Lung (tissue), 12 donors: ENCODE measurements around the gene S100A10. TPM values are rescaled to one million over a fixed set of nuclear protein-coding genes. Genes with fewer than 3 reads are reported as not detected.

Experiments used
- ATAC-seq: fragments of 200-7000 bp; cut with Tn5 transposase; one replicate; pipeline ENCODE4 v1.9.1; 2020; ENCODE audit warnings: moderate number of reproducible peaks; ENCODE audit not compliant: insufficient read depth, low FRiP score
- DNase-seq, 3 donors: peaks; one replicate each; pipeline ENCODE4 v3.0.0-alpha.2; 2013 to 2017
- H3K27ac ChIP-seq, 2 donors: one replicate each; pipeline ENCODE4 v1.5.1; 2013; ENCODE audit warnings: mild to moderate bottlenecking in 2 of 2, moderate library complexity in 2 of 2, control low read depth in 1 of 2, inconsistent platforms in 1 of 2, low read depth in 1 of 2, low read length in 1 of 2
- H3K27me3 ChIP-seq, 3 donors: one replicate each; pipeline ENCODE4 v1.5.1; 2013; ENCODE audit warnings: low read length in 2 of 3; ENCODE audit not compliant: control insufficient read depth in 3 of 3, insufficient read depth in 3 of 3
- H3K36me3 ChIP-seq, 4 donors: one replicate each; pipeline ENCODE4 v1.5.1; 2013; ENCODE audit warnings: low read length in 4 of 4, mild to moderate bottlenecking in 1 of 4, moderate library complexity in 1 of 4; ENCODE audit not compliant: control insufficient read depth in 4 of 4, insufficient read depth in 4 of 4
- H3K4me1 ChIP-seq, 5 donors: one replicate each; pipeline ENCODE4 v1.5.1; 2013; ENCODE audit warnings: low read length in 5 of 5, mild to moderate bottlenecking in 2 of 5, moderate library complexity in 1 of 5; ENCODE audit not compliant: control insufficient read depth in 5 of 5, insufficient read depth in 5 of 5
- H3K4me3 ChIP-seq: one replicate; pipeline ENCODE4 v1.5.1; 2013; ENCODE audit warnings: mild to moderate bottlenecking, control low read depth, moderate library complexity
- H3K9ac ChIP-seq, 2 donors: one replicate each; pipeline ENCODE4 v1.5.1; 2013; ENCODE audit warnings: low read length in 2 of 2, control low read depth in 1 of 2; ENCODE audit not compliant: insufficient read depth in 1 of 2
- H3K9me3 ChIP-seq, 4 donors: one replicate each; pipeline ENCODE4 v1.5.1; 2013; ENCODE audit warnings: low read length in 3 of 4, mild to moderate bottlenecking in 1 of 4, moderate library complexity in 1 of 4; ENCODE audit not compliant: control insufficient read depth in 4 of 4, insufficient read depth in 3 of 4
- WGBS, 2 donors: extraction: QIAGEN DNeasy Blood & Tissue Kit; methylation state at CpG; one replicate each; pipeline ENCODE4 v1.1.7; 2013; 5-methylcytosine and 5-hydroxymethylcytosine counted together
- polyA plus RNA-seq, 2 donors: library from polyadenylated mRNA; stranded (reverse); fragments of 200-250 nt; gene quantifications; one replicate each; pipeline ENCODE4 v1.2.1, GENCODE V29; 2013
- total RNA-seq, 2 donors: library from RNA; depleted of rRNA in 1 of 2; stranded (reverse); fragments of >200 nt in 1 of 2; gene quantifications; one replicate each; pipeline ENCODE4 v1.2.1, GENCODE V29; 2014 to 2021
- TF ChIP-seq, protein P1 (sequence below): IDR thresholded peaks from 2 replicates; pipeline ENCODE4 v1.5.1; 2012; ENCODE audit warnings: mild to moderate bottlenecking; ENCODE audit errors: control extremely low read depth, extremely low read depth
- donor health status: control.
- donor health status: control.
- donor health status: Bipolar disorder and iron deficiency.
- donor health status: healthy.
- donor health status: DM: yes; HTN: yes; CAD: no.

S100A10 gene
- total and polyA plus RNA-seq, 4 donors: 205 to 1,003 (median 674) TPM

DNA sequence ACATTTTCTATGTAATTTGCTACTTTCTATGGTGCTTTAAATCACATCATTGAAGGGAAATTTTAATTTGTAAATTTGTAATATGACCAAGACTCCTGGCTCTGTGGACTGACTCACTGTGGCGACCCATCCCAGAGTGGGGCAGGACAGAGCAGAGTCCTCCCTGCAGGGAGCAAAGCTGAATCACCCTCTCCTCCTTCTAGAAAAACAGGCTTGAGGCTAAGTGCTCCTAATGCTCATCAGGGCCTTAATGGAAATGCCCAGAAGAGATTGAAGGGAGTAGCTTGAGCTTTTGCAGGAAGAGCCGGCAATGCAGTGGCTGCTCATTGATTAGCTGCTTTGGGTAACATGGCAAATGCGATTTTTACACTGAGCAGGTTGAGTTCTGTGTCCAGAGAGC lies 16.8 kb downstream of the S100A10 start:
- peaks cover 0 to 15% (median 10%) of the 10 kb centered on the region in 5 donors for H3K4me1 ChIP-seq
- H3K27ac ChIP-seq: no peak overlapping the region
- WGBS, 2 donors: 88 to 89% methylated on average over 3 of the region's 3 CpGs
- no peaks in the 10 kb centered on the region for H3K9me3 ChIP-seq
- no peak overlapping the region for H3K9ac ChIP-seq
- no peak for ATAC-seq
- TF ChIP-seq, protein P1, sequence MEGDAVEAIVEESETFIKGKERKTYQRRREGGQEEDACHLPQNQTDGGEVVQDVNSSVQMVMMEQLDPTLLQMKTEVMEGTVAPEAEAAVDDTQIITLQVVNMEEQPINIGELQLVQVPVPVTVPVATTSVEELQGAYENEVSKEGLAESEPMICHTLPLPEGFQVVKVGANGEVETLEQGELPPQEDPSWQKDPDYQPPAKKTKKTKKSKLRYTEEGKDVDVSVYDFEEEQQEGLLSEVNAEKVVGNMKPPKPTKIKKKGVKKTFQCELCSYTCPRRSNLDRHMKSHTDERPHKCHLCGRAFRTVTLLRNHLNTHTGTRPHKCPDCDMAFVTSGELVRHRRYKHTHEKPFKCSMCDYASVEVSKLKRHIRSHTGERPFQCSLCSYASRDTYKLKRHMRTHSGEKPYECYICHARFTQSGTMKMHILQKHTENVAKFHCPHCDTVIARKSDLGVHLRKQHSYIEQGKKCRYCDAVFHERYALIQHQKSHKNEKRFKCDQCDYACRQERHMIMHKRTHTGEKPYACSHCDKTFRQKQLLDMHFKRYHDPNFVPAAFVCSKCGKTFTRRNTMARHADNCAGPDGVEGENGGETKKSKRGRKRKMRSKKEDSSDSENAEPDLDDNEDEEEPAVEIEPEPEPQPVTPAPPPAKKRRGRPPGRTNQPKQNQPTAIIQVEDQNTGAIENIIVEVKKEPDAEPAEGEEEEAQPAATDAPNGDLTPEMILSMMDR: no peak
- peaks cover 4 to 7% (median 6%) of the 10 kb centered on the region in 4 donors for H3K36me3 ChIP-seq
- H3K27me3 ChIP-seq: peaks cover 0 to 10% (median 5%) of the 10 kb centered on the region in 3 donors
- DNase-seq: no peak
- no peak overlapping the region for H3K4me3 ChIP-seq

DNA sequence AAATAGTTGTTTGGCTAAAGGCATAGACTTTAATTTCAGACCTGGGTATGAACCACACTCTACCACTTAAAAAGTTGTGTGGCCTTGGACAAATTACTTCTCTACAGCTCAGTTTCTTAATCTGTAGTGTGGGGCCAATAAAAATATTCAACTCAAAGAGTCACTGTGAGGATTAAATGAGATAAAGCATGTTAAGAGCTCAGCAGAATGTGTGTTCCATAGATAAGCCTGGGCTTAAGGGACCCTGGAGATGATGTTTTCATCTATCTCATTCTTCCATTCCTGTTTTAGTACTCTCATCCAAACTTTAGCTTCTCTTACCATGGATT lies 17.7 kb downstream of the S100A10 start:
- H3K9me3 ChIP-seq: no peaks in the 10 kb centered on the region
- ATAC-seq (no peak), DNase-seq (no peak)
- peaks cover 0 to 10% (median 5%) of the 10 kb centered on the region in 3 donors for H3K27me3 ChIP-seq
- H3K27ac ChIP-seq: no peak overlapping the region
- peaks cover 0 to 3% (median 2%) of the 10 kb centered on the region in 4 donors for H3K36me3 ChIP-seq
- peaks cover 0 to 15% (median 10%) of the 10 kb centered on the region in 5 donors for H3K4me1 ChIP-seq
- TF ChIP-seq, protein P1: no peak
- H3K9ac ChIP-seq: no peak overlapping the region
- H3K4me3 ChIP-seq: no peak overlapping the region

DNA sequence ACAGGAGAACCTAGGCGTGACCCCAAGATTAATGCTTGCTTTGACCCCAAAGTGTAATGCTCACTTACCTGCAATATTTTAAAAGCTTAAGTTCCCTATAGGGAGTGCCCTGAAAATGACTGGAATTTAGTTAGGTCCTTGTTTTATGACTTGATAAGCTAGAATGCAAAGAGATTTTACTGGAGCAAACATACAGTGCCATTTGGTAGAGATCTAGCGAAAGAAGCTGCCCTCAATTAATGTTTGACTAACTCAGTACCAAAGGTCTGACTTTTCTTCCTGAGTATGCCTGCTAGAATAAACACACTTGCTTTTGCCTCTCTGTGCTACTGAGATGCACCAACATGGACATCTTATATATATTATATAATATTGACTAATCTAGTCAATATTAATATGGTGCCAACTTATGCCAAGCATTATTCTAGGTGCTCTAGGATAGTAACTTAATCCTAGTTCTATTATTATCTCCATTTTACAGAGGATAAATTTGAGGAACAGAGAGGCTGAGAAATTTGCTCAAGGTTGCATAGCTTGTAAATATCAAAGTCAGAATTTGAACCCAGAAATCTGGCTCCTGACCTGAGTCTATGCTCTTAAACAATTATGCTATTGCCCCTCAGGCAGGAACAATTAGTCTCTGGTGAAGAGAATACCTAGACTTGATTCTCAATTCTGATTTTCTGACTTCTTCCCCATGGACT lies 18.2 kb downstream of the S100A10 start:
- Histone ChIP-seq H3K4me1 (peaks cover 0 to 15% (median 10%) of the 10 kb centered on the region in 5 donors), H3K9me3 (no peaks in the 10 kb centered on the region), H3K4me3 (no peak overlapping the region), H3K27ac (no peak overlapping the region), H3K36me3 (no peaks in the 10 kb centered on the region), H3K27me3 (peaks cover 0 to 10% (median 5%) of the 10 kb centered on the region in 3 donors), H3K9ac (no peak overlapping the region)
- DNase-seq (peak in 1 of 3 donors; percentile 40), ATAC-seq (no peak)
- TF ChIP-seq, protein P1: no peak
- WGBS, 2 donors: 80 to 86% methylated on average over 2 of the region's 2 CpGs
